ENCODE measurements around the gene CDH20. TPM values are rescaled to one million over a fixed set of nuclear protein-coding genes. Genes with fewer than 3 reads are reported as not detected.

CDH20 gene
- not detected for total RNA-seq

DNA sequence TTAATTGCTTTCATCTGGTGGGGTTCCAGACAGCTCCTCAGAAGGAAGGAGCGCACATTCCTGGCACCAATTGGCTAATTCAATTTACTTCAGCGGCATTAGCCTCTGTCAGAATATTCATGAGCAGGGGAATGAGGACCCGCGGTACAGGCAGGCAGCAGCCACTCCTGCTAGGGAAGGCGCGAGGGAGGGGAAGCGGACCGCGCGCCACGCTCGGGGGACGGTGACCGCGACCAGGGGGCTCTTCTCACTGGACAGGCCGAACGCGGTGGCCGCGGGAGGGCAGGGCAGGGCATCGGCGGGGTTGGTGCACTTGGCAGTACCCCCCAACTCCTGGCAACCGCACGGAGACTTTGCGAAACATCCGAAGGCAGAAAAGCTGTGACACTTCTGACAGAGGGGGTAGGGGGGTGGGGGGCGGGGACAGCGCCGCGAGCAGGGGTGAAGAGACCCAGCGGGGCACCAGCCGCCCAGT, at the start of gene CDH20:
Gene CDH20 (plus strand): TSS at position 160 of the 475 bp plus-strand sequence.
- no peak for DNase-seq (ENCODE audit: low spot score)

DNA sequence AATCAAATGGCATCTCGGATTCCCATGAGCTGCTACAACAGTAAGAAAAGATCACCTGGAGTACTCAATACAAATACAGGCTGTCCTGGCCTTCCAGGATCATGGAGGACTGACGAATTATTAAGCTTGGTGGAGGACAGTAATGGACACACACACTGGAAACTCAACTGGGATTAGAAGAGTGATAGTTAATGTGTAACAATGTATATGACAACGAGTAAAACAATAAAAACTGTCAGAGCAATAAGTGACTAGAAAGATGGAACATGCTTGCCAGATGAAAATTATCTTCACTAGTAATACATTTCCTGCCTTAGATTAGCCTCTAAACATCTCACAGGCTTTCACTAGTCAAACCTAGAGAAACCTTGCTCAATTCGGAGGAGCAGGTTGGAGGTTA, 49.2 kb upstream of the CDH20 start:
- no peak for DNase-seq (ENCODE audit: low spot score)

DNA sequence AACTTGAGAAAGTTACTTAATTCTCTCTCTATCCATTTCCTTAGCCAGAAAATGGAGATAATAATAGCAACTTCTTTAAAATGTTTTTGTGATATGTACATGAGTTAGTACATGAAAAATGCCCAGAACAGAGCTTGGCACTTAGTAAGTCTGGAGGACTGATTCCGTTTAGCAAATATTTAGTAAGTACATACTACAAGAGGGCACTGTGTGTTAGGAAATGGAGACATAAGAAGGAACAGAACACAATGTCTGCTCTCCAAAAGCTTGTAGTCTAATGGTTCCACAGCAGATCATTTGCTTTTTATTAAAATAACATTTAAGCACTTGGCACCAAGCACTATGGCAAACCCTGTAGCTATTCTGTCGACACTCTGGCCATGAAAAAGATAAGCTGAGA, 47.5 kb upstream of the CDH20 start:
- no peak for DNase-seq (ENCODE audit: low spot score)

DNA sequence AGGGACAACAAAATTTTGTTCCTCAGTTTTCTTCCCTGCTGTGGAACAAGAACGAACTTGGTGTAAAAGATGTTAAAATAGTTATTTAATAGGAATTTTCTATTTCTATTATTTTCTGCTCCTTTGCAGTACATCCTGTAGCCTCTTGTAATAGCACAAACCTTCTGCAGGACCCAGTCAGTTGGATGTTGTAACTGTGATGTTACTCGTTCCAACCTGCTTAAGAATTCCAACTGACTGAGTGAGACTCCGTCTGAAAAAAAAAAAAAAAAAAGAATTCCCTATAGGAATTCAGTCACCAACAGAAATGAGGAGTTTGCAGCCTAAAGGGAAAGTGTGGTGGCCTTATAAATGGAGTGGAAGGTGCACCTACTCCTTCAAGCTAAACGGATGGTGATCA, 46.4 kb upstream of the CDH20 start:
- no peak for DNase-seq (ENCODE audit: low spot score)

DNA sequence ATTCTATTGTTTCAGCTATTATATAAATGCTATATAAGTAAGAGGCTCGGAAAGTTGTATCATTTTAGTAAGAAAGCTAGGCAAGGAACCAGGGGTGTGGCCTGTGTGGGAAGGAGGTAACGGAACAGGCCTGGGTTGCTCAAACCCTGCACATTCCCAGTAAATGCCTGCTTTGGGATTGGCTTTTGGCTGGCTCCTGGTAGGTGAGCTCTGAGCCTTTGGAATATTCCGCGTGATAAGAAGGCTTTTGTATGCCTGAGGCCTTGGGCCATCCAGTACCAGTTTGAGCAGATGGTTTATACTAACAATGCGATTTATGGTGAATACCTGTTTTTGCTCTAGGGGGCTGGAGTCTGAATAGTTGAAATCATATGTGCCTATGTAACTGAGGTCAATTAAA, 42.6 kb upstream of the CDH20 start:
- DNase-seq (ENCODE audit: low spot score), result no peak

DNA sequence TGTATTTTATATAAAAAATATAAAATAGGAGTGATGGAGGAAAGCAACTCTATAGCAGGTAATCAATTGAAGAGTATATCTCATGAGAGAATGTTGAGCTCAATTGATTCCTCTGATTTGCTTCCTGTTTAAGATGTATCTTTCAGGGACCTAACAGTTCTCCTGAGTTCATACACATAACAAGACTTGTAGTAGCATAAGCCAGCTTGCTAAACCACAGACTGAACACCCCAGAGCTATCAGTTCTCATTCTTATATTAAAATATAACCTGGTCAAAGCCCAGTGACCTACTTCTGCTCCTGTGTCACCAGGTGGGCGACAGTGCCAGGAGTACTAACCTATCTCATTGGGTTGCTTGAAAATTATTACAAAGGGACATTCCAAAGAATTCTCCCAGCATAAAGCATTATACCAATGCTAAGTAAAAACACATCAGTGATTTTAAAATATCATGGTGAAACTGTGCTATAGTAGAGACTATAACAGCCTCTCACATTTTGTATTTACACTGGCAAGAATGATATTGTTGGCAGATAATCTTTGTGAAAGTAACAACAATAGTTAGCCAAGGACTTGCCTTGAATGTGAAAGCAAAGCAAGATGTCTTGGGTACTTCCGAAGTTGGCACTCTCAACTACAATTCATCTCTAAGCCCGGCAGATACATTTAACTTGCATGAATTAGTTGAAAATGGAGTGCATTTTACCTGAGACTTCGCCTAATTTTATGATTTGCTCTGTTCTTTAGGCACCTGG, 40.8 kb upstream of the CDH20 start:
- DNase-seq (ENCODE audit: low spot score), result no peak

DNA sequence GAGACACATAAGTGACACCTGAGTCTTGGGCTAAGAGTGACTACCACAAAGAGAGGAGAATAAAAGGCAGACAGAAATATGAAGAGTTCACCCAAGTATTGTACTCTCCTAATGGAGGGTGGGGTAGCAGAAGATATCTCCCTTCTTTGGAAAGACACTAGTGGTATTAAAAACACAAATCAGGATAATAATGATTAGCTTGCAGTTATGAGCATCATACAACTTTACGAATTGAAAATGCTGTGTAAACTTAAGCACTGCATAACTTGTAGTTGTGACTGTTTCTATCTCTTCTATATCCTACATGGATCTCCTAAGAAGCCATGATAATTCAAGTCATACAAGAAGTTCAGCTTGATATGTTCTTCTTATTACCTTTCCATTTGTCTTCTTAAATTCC, 38.1 kb upstream of the CDH20 start:
- no peak for DNase-seq (ENCODE audit: low spot score)

DNA sequence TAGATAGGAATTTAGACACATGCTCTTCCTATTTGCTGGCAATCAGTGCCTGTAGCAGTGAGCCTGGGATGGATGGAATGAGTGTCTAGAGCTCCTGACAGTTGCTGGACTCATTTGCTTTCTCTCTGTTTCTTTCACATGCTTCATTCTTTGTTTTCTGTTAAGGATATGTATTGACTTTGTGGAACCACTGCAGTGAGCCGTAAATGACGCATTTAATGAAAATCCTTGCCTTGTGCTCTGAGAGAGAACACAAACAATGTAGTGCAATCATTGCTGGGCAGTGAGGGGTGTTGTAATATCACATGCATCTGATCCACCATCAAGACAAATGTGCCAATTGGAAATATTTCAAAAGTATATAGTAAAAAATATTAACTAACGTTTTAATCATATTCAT, 25.2 kb upstream of the CDH20 start:
- no peak for DNase-seq (ENCODE audit: low spot score)

DNA sequence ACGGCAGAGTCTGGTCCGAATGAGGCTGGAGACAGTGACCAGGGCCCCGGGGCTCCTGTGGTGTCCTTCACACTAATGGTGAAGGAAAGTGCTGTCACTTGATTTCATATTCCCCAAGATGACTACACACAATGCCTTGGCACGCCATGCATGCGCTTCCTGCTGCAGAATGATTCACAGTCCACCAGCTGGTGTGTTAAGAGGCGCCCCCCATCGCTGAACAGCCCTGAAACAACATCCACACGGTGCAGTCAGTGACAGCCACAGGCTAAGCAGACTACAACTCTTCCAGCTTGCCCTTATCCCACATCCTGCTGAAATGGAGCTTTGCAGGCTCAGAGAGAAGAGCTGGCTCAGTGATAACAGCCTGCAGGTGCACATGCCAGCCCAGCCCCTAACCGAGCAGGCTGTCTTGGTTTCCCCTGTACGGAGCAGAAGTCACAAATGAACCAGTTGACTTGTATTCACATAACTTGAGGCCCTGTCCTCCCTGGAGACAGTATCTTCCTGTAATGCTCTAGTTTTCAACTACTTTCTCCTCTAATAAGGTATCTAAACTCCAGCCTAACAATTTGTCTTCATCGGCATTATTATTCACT, 24.3 kb upstream of the CDH20 start:
- no peak for DNase-seq (ENCODE audit: low spot score)

DNA sequence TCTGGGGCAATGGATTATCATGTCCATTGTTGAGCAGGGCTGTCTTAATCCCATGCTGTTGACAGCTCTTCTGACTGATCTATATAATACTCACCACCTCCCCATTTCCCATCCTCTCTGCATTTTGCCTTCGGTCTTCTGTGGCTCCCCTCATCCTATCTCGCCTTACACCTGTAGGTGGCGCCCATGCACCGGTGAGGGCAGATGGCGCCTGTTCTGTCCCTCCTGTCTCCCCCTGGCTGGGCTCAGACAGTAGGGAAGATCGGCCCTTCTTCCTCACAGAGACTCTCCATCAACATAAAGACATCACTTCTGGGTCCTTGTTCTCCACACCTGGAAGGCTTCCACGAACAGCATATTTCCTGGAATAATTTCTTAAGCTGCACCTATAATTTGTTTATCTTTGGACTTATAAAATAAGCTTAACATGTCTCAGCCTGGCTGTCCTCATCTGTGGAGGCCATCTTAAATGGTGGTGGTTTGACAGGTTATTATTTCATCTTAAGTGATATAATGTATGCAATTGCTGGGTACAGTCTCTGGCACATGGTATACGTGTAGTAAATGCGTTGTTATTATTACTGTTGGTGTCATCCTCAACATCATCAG, 10.9 kb upstream of the CDH20 start:
- peak; percentile 30 for DNase-seq (ENCODE audit: low spot score)

DNA sequence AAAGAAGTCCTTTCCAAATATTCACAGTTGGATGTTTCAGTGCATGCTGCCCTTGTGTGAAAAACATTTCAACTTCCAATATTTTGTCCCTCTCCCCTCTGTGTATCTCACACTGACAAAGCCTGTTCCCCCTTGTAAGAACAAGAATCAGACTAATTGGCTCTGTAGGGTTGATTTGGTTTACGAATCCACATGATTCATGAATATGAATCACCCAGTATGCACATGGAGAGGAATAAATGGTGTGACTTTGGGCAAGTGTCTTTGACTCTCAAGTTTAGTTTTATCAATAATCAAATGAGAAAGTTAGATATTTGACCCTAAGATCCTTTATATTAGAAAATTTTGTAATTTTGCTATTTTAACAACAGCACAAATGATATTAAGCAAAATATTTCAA, 9.3 kb upstream of the CDH20 start:
- DNase-seq (ENCODE audit: low spot score), result no peak

DNA sequence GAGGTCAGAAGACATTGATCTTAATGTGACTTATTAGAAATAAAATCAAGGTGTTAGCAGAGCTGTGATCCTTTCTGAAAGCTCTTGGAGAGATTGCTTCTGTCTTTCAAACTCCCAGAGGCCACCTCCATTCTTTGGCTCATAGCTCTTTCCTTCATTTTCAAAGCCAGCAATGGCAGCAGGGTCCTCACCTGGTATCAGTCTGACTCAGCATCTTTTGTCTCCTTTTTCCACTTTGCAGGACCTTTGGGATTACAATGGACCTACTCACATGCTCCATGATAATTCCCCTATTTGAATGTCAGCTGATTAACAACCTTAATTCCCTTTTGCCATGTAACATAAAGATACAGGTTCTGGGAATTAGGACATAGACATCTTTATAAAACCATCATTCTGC, 6.8 kb upstream of the CDH20 start:
- no peak for DNase-seq (ENCODE audit: low spot score)

DNA sequence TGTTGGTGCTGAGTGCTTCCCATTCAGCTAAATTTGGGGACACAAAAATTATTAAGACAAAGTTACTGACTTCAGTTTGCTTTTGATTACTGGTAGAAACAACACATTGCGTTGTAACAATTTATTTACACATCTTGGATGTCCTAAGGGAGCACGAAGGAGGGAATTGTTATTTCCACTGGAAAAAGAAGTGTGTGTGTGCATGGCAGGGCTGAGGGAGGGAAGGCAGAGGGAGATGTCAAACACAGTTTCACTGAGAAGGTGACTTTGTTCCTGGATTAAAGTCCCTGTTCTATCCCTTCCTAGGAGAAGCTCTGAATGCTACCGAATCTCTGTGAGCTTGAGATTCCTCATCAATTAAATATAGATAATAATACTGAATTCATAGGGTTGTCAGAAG, 3.8 kb upstream of the CDH20 start:
- DNase-seq (ENCODE audit: low spot score), result no peak

DNA sequence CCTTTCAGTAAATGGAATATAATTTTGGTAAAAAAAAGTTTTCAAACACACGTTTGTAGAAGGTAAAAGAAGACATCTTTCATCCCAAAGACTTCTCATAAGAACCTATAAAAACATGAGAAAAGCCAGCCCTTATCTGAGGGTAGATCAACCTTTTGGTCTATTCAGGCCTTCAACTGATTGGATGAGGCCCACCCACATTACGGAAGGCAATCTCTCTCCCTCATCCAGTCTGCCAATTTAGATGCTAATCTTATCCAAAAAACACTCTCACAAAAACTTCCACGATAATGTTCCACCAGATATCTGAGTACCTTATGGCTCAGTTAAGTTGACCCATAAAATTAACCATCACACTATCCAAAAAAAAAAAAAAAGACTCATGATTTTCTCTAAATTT, 2.2 kb upstream of the CDH20 start:
- no peak for DNase-seq (ENCODE audit: low spot score)

DNA sequence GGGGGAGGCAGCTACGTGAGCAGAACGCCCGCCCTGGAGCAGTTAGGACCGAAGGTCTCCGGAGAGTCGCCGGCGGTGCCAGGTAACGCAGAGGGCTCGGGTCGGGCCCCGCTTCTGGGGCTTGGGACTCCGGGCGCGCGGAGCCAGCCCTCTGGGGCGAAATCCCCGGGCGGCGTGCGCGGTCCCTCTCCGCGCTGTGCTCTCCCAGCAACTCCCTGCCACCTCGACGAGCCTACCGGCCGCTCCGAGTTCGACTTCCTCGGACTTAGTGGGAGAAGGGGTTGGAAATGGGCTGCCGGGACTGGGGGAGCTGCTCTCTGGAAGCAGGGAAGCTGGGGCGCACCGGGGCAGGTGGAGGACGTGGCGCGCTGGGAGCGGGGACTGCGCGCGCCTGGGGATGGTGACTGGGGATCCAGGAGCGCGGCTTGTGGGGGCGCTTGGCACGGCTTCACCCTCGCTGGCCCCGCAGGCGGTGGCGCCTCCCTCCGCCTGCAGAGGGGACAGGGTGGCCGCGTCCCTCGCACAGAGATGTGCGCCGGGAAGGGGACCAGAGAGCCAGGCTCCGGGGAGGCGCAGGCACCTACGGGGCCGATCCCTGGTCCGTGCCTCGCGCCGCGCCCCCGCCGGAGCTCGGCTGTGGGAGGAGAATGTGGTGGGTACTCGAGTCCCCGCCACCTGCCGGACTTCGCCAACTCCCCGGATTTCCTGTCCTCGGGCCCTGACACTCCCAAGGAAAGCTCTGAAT, 688 bp downstream of the CDH20 start:
- no peak for DNase-seq (ENCODE audit: low spot score)

DNA sequence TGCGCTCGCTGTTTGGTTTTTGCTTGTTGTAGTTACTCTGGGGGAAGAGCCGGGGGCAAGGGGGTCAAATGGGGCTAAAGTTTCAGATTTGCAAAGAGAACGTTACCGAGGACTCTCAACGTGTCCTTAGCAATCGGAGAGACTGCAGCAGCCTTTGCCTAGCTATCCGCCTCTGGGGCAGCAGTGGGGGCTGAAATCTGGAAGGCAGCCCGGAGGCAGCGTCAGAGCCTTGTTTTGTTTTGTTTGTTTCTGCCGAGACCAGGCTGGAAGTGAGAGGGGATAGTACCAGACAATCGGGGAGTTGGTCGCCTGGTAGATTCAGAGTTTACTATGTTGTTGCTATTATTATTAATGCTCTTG, 1.2 kb downstream of the CDH20 start:
- no peak for DNase-seq (ENCODE audit: low spot score)

DNA sequence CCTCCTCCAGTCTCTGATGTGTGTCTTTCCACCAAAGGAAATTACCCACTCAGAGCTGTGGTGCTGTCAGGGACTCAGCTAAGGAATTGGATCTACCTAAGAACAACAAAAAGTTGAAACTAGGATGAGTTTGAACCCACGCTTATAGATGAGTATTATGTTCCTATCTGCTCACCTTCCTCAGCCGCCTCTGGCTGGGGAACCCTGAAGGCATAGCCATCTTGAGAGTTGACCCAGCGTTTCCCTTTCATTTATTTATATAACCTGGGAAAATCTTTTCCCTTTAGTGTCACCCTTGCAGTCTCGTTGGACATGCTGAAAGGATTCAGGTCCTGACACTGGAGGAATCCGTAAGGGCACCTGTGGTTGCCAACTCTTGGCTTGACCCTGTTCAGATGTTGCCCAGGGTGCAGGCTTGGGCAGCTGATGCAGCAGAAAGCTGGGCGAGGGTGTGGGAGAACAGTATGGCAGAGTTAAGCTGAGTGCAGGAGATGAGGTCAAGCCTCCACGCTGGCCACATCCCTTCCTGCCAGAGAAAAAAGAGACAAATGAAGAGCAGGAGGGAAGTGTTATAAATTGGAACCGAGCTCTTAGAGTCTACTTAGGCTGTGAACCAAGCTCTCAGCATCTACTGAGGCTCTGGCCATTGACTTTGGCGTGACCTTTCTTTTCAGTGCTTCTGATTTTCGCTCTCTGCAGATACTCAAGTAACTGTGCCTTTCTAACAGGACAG, 1.9 kb downstream of the CDH20 start:
- no peak for DNase-seq (ENCODE audit: low spot score)

DNA sequence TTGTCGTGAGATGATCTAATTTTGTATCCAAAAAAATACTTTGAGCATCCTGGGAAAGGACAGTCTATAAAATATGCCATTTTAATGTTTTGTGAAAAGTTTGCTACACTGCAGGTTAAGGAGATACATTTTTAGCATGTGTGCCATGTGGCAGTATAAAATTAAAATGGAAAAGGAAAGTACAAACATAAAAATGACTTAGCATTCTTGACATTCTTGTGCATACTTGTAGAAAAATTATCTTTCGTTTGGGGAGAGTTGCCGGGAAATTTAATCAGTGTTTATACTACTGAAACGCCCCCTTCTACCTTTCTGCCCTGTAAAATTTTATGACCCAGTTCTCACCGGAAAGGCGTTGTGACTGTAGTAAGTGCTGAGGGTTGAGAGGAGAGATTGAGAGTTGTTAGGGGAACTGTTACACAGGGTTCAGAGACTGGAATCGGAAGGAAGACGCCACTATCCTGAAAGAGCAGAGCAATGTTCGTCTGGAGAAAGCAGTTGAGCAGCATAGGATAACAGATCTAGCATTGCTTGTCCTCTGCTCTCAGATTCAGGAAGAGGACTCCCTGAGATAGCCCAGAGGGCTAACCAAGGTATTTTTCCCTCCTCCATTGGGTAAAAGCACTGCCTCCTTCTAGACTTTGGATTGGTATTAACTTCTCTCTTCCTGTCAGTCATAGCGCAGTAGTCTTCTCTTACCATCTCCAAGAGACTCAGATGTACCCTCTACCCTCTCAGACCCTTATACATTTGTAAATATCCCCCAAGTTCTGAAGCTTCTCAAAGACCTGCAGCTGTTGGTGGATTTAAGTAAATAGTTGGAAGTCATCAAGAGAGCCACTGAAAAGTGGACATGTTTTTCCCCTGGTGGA, 2.7 kb downstream of the CDH20 start:
- DNase-seq (ENCODE audit: low spot score), result no peak

DNA sequence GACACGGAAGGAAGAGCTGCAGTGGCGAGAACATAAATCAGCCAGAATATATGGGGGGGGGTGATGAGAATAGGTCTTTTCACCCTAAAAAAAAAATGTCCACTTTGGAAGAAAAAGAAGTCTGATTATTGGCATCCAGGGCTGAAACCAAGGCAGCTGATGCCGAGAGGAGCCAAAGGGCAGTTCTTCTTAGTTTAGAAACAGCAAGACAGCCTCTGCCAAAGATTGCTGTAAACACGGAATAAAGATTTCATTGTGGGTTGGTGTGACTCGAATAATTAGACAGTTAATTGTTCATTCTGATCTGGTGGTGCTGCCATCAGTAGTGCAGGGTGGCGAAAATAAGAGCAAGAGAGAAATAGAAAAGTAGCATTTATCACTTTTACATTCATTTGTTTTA, 3.5 kb downstream of the CDH20 start:
- DNase-seq (ENCODE audit: low spot score), result no peak

DNA sequence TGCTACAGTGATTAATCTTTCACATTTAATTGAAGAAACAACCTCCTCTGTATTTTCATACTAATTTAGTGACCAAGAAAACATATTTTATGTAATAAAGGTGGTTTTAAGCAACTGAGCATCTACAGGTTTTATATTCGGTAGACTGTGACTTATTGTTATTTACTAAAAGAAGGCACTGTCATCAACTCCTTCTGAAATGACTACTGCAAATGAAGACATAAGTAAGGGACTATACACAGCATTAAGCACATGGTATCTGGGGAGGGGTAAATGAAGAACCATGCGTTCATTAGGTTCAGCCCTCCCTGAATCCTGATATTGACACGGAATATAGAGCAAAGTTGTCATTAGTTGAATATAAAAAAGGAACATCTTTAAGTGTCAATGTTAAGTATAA, 4.3 kb downstream of the CDH20 start:
- DNase-seq (ENCODE audit: low spot score), result no peak

DNA sequence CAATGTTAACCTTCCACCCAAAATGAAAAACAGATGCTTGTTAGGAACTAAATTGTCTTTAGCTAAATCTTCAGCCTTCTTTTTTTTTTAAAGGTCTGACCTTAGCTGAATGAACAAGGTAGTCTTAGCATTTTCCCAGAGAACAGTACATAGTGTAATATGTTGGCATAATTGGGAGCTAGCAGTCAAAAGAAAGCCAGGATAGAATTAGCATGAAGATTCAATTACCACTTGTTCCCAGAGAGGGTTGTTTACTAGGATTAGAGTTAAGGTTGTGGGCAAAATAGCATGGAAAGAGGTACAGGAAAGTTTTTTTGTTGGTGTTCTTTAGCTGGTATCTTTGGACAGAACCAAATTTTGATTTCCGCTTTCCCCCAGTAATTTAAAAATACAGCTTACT, 6.9 kb downstream of the CDH20 start:
- no peak for DNase-seq (ENCODE audit: low spot score)

Measured in mucosa of gallbladder (tissue), 1 donor.